Ovary (tissue), 9 donors: ENCODE measurements around the gene DRD3. TPM values are rescaled to one million over a fixed set of nuclear protein-coding genes. Genes with fewer than 3 reads are reported as not detected.

ENCODE experiments used
- DNase-seq, 5 donors: peaks; one replicate each; pipeline ENCODE4 v3.0.0-alpha.2; 2019 to 2020
- H3K27ac ChIP-seq, 2 donors: fragments of 200-600 bp; one replicate each; pipeline versions ENCODE4 v1.5.1 to v1.8.0; 2019 to 2022
- H3K27me3 ChIP-seq: fragments of 200-600 bp; one replicate; pipeline ENCODE4 v1.8.0; 2022
- H3K36me3 ChIP-seq: fragments of 200-600 bp; sonication (generic); one replicate; pipeline ENCODE4 v1.5.1; 2019
- H3K4me1 ChIP-seq: one replicate; pipeline ENCODE4 v1.8.1; 2013; ENCODE audit warnings: mild to moderate bottlenecking, moderate library complexity; ENCODE audit not compliant: insufficient read depth
- H3K4me3 ChIP-seq: fragments of 200-600 bp; sonication (generic); one replicate; pipeline ENCODE4 v1.5.1; 2017
- H3K9me3 ChIP-seq, 2 donors: fragments of 200-600 bp in 1 of 2; sonication (generic) in 1 of 2; one replicate each; pipeline versions ENCODE4 v1.5.1 to v1.8.1; 2013 to 2019; ENCODE audit warnings: mild to moderate bottlenecking in 1 of 2, moderate library complexity in 1 of 2
- EP300 ChIP-seq: sonication (generic); formaldehyde crosslinking; IDR thresholded peaks from one replicate; pipeline ENCODE4 v1.6.1; 2017; ENCODE audit warnings: antibody characterized with exemption
- POLR2A ChIP-seq: fragments of 450-650 bp; IDR thresholded peaks from one replicate; pipeline ENCODE4 v1.6.1; 2017; ENCODE audit warnings: antibody characterized with exemption, mild to moderate bottlenecking, moderate library complexity
- WGBS, 3 donors: extraction: QIAGEN DNeasy Blood & Tissue Kit in 1 of 3; methylation state at CpG; one replicate each; pipeline versions ENCODE4 v1.1.5 to v1.1.7; 2013 to 2017; 5-methylcytosine and 5-hydroxymethylcytosine counted together
- intact Hi-C, 4 donors: fragments of 100-400 bp; cut with DNase I; formaldehyde crosslinking; loops; one replicate each; pipeline versions ENCODE4 v1.11.0 to v1.15.1; 2022 to 2023
- polyA plus RNA-seq, 2 donors: library from polyadenylated mRNA; stranded (reverse); fragments of 200-250 nt in 1 of 2; fragments of 350-450 nt in 1 of 2; fragmentation: Illumina TruSeq in 1 of 2; extraction: RNeasy Lipid Tissue Mini Kit (QIAGEN cat#74804) in 1 of 2; gene quantifications; one replicate each; pipeline ENCODE4 v1.2.3, GENCODE V29; 2013 to 2014
- total RNA-seq, 7 donors: library from RNA; depleted of rRNA in 2 of 7; stranded (reverse); fragments of >200 nt in 2 of 7; fragmentation: NEBNext Ultra II Directional in 3 of 7; extraction: Animal tissue kit (Norgen Biotek cat#: 25700) in 3 of 7; gene quantifications; one replicate each; pipeline versions ENCODE4 v1.1.0 to v1.2.4, GENCODE V29; 2016 to 2023
- TF ChIP-seq, protein P1 (sequence below), 3 donors: fragments of 450-650 bp in 2 of 3; fragments of 200-600 bp in 1 of 3; IDR thresholded peaks; one replicate each; pipeline versions ENCODE4 v1.5.1 to v1.8.0; 2016 to 2022; ENCODE audit warnings: antibody characterized with exemption in 3 of 3, mild to moderate bottlenecking in 1 of 3
- donor health status: DM: no; HTN: no; CAD: no; lungs with moderate emphysema.
- donor health status: DM: no; HTN: no; CAD: no.
- donor health status: Bipolar disorder and iron deficiency.
- donor health status: DM: yes; HTN: yes; CAD: no.
- donor health status: DM: no; HTN: no; CAD: no.
- donor health status: DM: yes; HTN: yes; CAD: no.

DRD3 gene
- total and polyA plus RNA-seq, 9 donors: not detected

DNA sequence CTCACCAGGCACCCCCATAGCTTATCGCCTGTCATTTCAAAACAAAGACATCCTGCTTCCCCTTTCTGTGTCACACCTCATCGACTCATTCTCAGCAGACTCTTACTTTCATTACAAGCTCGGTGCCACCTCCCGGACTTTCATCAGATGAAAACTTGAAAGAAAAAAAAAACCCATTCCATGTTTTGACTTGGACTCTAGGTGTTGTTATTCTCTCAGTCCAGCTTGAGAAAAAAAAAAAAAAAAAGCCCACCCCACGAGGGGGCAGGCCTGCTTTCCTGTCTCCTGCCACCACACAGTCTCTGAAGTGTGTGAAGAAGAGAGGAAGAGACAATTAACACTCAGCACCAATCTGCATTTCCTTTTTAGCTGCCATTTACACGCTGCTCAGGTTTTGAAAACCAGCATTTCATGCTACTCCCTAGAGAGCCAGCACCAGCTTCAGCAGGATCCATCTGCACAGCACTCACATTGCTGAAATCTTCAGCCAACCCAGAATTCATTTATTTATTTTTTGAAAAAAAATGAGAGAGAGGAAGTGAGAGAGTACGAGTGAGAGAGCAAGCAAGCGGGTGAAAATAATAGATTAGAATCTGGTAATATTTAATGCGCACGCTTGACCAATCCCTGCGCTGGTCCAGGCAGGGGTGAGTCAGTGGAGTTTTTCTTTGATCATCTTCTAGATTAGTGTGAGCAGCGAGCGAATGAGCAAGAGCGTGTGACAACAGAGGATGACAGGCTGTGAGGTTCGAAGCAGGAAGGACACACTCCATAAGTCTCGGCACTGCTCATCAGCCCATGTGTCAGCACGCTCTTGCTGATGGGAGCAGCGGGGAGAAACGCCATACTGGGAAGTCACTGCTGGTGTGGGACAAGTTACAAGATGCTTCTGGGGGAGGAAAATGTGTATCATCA is 35.0 kb upstream of the DRD3 start:
- no peaks in the 10 kb centered on the region for H3K27me3 ChIP-seq
- no peak overlapping the region for H3K4me3 ChIP-seq
- 32 to 56% (median 44%) methylated on average over 19 of the region's 19 CpGs for WGBS, 3 donors
- H3K36me3 ChIP-seq: no peaks in the 10 kb centered on the region
- no peaks in the 10 kb centered on the region for H3K4me1 ChIP-seq
- TF ChIP-seq EP300 (no peak), POLR2A (no peak)
- TF ChIP-seq, protein P1, sequence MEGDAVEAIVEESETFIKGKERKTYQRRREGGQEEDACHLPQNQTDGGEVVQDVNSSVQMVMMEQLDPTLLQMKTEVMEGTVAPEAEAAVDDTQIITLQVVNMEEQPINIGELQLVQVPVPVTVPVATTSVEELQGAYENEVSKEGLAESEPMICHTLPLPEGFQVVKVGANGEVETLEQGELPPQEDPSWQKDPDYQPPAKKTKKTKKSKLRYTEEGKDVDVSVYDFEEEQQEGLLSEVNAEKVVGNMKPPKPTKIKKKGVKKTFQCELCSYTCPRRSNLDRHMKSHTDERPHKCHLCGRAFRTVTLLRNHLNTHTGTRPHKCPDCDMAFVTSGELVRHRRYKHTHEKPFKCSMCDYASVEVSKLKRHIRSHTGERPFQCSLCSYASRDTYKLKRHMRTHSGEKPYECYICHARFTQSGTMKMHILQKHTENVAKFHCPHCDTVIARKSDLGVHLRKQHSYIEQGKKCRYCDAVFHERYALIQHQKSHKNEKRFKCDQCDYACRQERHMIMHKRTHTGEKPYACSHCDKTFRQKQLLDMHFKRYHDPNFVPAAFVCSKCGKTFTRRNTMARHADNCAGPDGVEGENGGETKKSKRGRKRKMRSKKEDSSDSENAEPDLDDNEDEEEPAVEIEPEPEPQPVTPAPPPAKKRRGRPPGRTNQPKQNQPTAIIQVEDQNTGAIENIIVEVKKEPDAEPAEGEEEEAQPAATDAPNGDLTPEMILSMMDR (IDR thresholded peaks at IDR 0.05): no peak
- H3K9me3 ChIP-seq: no peaks in the 10 kb centered on the region
- H3K27ac ChIP-seq: no peak overlapping the region
- DNase-seq: no peak
- intact Hi-C loops: no loop called here

- TF ChIP-seq POLR2A: no peak
- TF ChIP-seq, protein P1 (IDR thresholded peaks at IDR 0.05): no peak
- no peak for TF ChIP-seq EP300
- intact Hi-C loops: no loop called here
- H3K36me3 ChIP-seq: no peaks in the 10 kb centered on the region
- H3K4me3 ChIP-seq: no peak overlapping the region
- H3K27ac ChIP-seq: no peak overlapping the region
- DNase-seq: no peak
- H3K9me3 ChIP-seq: no peaks in the 10 kb centered on the region
- 44 to 58% (median 47%) methylated on average over 4 of the region's 4 CpGs for WGBS, 3 donors
- H3K27me3 ChIP-seq: no peaks in the 10 kb centered on the region
- H3K4me1 ChIP-seq: no peaks in the 10 kb centered on the region
These were observed 34.4 kb upstream of the DRD3 start for GRCh38 chr3:114213292-114213626.

DNA sequence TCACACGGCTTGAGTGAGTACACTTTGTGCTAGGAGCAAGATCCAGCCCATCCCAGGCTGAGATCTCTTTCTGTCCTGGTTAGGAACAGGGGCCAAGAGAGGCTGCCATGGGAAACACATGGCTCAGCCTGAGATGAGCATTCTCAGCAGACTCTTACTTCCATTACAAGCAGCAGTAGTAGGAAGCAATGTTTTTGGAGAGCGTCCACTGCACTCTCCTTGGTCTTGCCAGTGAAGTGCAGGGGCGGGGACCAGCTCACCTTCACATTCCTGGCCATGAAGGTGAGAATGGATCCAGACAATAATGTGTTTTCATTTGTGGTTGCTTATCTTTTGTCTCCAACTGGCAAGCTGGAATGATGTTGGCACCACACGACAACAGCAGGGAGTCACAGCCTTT is 33.8 kb upstream of the DRD3 start:
- 76 to 84% (median 80%) methylated on average over 4 of the region's 4 CpGs for WGBS, 3 donors
- no peaks in the 10 kb centered on the region for H3K27me3 ChIP-seq
- TF ChIP-seq POLR2A: no peak
- TF ChIP-seq, protein P1 (IDR thresholded peaks at IDR 0.05): no peak
- TF ChIP-seq EP300: no peak
- H3K4me1 ChIP-seq: no peaks in the 10 kb centered on the region
- H3K9me3 ChIP-seq: no peaks in the 10 kb centered on the region
- no peaks in the 10 kb centered on the region for H3K36me3 ChIP-seq
- DNase-seq: no peak
- no peak overlapping the region for H3K4me3 ChIP-seq
- H3K27ac ChIP-seq: no peak overlapping the region
- intact Hi-C loops: no loop called here

- intact Hi-C loops: no loop called here
These were observed 28.9 kb upstream of the DRD3 start for GRCh38 chr3:114207768-114208167.

More at GRCh38 chr3:114207768-114208167, 28.9 kb upstream of the DRD3 start:
- TF ChIP-seq POLR2A (no peak), EP300 (no peak)
- TF ChIP-seq, protein P1 (IDR thresholded peaks at IDR 0.05): no peak
- H3K36me3 ChIP-seq: no peaks in the 10 kb centered on the region
- 72 to 83% (median 79%) methylated on average over 4 of the region's 4 CpGs for WGBS, 3 donors
- H3K4me1 ChIP-seq: no peaks in the 10 kb centered on the region
- no peak for DNase-seq
- no peaks in the 10 kb centered on the region for H3K27me3 ChIP-seq
- H3K4me3 ChIP-seq: no peak overlapping the region
- no peaks in the 10 kb centered on the region for H3K9me3 ChIP-seq
- no peak overlapping the region for H3K27ac ChIP-seq
